ENCODE results near the gene URI1. TPM values are rescaled to one million over a fixed set of nuclear protein-coding genes. Genes with fewer than 3 reads are reported as not detected.

Gene URI1
- total RNA-seq, 6 donors from 2014 or later, result 23.3 to 56.7 (median 40.3) TPM

- TF ChIP-seq POLR2AphosphoS5 (IDR thresholded peaks at IDR 0.05), result no peak
- WGBS, 2 donors, result 70 to 74% methylated on average over 10 to 16 of the region's 16 CpGs
- Histone ChIP-seq H3K36me3 (no peaks in the 10 kb centered on the region), H3K9me3 (no peaks in the 10 kb centered on the region), H3K4me1 (no peaks in the 10 kb centered on the region), H3K27me3 (peaks cover 0 to 4% (median 0%) of the 10 kb centered on the region in 4 donors), H3K4me3 (no peak overlapping the region), H3K27ac (no peak overlapping the region)
- peak in 1 of 2 donors; percentile 55 for DNase-seq
- ATAC-seq (ENCODE audit: low FRiP score in 2 of 2), result no peak
Measured at GRCh38 chr19:30064771-30065494, 122.9 kb downstream of the URI1 start.

- Histone ChIP-seq H3K27me3 (peaks cover 0 to 4% (median 0%) of the 10 kb centered on the region in 4 donors), H3K4me3 (no peak overlapping the region), H3K4me1 (no peaks in the 10 kb centered on the region), H3K36me3 (no peaks in the 10 kb centered on the region), H3K9me3 (no peaks in the 10 kb centered on the region), H3K27ac (no peak overlapping the region)
- 94 to 97% methylated on average over 5 of the region's 5 CpGs for WGBS, 2 donors
- ATAC-seq (ENCODE audit: low FRiP score in 2 of 2) (no peak), DNase-seq (no peak)
- TF ChIP-seq CTCF (IDR thresholded peaks at IDR 0.05), result no peak
- TF ChIP-seq POLR2A (IDR thresholded peaks at IDR 0.05), result no peak
- TF ChIP-seq EP300 (IDR thresholded peaks at IDR 0.05), result no peak
- no peak for TF ChIP-seq POLR2AphosphoS5 (IDR thresholded peaks at IDR 0.05)
Measured at GRCh38 chr19:30065680-30066606, 123.9 kb downstream of the URI1 start.

Small RNA genes within 50 kb of the gene (small RNA-seq; reads per million reads assigned to genes)
- gene AC008798.1 (0 reads per million in 4 donors), gene TAF9P3 (0 reads per million in 4 donors)

Other genes starting within 250 kb of the URI1 start
- 10 to 100 TPM; 11.4 to 30.4 (median 21.4) TPM for gene C19orf12, start 227.0 kb upstream of the URI1 start, total RNA-seq
- 1 to 10 TPM in 2 of 6 donors, under 1 TPM in 3, not detected in 1; 0.46 to 1.5 (median 0.91) TPM for gene CCNE1, start 130.2 kb upstream of the URI1 start, total RNA-seq